GM19328 (cell line): ENCODE measurements around the gene PITPNM1.
"Not testable (repeated sequence)": the region's sequence is repeated elsewhere in the genome, so short reads cannot be mapped to it uniquely, and the experiment has no call there.

Source experiments
- ATAC-seq: cut with Tn5 transposase; IDR thresholded peaks from one replicate; pipeline ENCODE4 v1.9.1; 2021; ENCODE audit warnings: mild to moderate bottlenecking, moderate library complexity; ENCODE audit not compliant: unreplicated experiment

The PITPNM1 gene

DNA sequence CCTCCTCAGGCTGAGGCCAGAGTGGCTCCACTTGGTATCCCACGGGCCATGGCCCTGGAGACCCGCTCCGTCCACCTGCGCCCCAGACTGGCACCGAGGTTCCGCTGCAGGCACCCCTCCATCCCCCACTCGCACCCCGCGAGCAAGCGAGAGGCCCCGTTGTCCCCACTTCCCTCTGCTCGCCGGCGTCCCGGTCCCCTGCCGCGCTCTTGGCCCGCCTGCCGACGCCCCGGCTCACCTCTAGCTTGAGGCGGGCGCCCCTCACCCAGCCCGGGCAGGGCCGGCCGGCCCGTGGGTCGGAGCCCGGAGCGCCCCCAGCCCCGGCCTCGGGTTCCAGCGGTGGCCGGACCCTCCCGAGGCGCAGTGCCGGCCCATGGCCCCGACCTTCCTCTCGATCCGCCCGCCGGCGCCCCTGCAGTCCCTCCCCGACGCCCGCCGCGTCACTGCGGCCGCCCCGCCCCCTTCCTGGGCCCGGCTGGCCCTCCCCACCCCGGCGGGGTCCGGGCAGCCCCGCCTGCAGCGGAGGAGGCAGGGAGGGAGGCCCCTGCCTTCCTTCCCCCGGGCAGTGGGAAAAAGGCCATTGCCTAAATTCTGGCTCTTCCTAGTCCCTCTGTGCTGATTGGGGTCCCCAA lies at the start of gene PITPNM1:
PITPNM1 (minus strand) TSS at position 414 of the 632 bp plus-strand sequence. CDS start 1,183 bp downstream, outside the sequence.
- no peak for ATAC-seq

- ATAC-seq: not testable (repeated sequence)
Measured at GRCh38 chr11:67551697-67552096, 46.5 kb upstream of the PITPNM1 start.

DNA sequence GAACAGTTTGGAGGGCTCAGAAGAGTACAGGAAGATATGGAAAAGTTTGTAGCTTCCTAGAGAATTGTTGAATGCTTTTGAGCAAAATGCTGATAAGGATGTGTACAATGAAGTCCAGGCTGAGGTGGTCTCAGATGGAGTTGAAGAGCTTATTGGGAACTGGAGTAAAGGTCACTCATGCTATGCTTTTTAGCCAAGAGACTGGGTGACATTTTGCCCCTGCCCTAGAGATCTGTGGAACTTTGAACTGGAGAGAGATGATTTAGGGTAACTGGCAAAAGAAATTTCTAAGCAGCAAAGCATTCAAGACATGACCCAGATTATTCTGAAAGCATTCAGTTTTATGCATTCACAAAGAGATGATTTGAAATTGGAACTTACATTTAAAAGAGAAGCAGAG lies 46.0 kb upstream of the PITPNM1 start:
- no peak for ATAC-seq

DNA sequence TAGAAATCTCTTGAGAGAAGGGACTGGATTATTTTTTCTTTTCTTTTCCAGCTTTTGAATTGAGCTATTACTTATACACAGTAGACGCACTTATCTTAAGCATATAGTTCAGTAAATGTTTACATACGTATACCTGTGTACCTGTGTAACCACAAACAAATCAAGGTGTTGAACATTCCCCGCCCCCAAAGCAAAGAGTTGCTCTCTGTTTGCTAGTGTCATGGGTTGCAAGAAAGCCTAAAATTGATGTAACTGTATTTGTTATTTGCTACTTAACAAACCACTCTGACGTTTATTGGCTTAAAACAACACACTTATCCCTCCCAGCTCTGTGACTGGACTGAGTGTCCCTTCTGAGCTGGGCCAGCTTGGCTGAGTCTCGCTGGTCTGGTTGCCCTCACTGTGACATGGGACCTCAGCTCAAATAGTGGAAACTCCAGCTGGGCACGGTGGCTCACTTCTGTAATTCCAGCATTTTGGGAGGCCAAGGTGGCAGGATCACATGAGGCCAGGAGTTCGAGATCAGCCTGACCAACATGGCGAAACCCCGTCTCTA lies 43.5 kb upstream of the PITPNM1 start:
- no peak for ATAC-seq

GRCh38 chr11:67548112-67548511 lies 42.9 kb upstream of the PITPNM1 start:
- ATAC-seq: not testable (repeated sequence)

GRCh38 chr11:67545280-67545679 lies 40.1 kb upstream of the PITPNM1 start:
- no peak for ATAC-seq

DNA sequence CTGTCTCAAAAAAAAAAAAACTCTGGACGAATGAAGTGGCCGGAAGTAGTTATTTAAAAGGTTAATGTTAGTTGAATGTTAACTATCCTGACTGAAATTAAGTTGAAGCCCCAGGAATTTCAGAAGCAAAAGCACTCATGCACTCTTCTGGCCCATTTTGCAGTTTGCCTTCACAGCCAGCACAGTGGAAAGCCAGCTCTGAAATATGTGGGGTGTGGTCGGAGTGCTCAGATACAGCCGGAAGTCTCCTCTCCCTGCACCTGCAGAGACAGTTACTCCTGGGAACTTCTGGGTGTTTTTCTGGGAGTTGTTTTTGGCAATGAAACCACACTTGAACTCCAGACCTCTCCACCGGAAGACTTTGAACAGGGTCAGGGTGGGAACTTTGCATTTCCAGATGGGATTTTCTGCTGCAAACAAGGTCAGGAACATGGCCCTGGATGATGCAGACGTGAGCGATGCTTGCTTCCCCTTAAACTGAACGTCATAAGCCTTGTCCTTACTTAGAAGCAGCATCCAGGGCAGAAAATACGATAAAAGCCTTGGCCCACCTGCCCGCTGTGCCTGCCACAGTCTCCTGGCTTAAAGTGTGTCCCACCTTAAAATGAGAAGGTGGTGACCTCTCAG lies 39.6 kb upstream of the PITPNM1 start:
- no peak for ATAC-seq

DNA sequence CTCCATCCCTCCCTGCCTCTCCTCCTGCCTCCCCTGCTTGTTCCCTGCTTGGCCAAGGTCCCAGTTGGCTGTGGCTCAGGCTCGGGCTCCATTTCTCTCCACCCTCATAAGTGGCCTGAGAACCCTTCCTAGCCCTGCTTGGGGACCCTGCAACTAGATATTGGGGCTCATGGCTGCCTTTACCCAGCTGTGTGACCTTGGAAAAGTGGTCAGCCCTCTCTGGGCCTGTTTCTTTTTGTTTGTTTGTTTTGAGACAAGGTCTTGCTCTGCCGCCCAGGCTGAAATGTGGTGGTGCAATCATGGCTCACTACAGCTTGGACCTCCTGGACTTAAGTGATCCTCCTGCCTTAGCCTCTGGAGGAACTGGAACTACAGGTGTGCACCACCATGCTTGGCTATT lies 38.4 kb upstream of the PITPNM1 start:
- no peak for ATAC-seq

DNA sequence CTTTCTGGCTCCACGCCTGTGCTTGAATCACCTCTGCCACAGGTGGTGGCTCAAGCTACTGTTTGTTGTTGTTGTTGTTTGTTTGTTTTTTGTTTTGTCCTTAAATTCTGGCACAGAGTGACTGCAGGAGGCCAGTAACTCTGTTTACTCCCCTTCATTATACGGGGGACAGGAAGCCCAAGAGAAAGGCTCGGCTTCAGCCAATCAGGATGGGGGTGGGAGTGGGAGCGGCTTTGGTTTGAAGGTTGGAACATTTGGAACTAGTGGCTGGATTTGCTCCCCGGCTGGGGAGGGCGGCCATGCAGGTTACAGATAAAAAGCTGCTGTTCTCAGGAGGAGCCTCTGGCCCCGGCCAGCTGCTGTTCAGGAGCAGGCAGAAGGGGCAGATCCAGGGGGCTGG lies 37.8 kb upstream of the PITPNM1 start:
- no peak for ATAC-seq

GRCh38 chr11:67542169-67542568 lies 37.0 kb upstream of the PITPNM1 start:
- ATAC-seq: no peak

DNA sequence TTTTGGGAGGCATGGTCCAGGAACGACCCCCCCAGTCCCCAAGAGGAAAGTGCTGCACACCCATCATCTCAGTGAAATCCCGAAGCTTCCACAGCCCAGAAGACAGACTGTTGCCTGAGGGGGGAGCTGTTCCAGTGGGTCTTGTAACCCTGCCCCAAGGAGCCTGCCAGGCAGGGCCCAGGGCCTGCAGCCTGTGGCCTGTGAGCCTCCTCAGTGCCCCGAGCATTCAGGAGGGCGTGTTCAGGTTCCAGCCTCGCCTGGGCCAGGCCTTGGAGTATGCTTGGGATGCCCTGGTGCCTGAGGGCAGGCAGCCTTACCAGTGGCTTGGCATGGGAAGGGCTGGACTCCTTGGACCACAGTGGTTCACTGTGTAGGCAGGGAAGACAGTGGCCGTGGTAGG lies 36.0 kb upstream of the PITPNM1 start:
- no peak for ATAC-seq

- no peak for ATAC-seq
Measured at GRCh38 chr11:67539550-67539949, 34.4 kb upstream of the PITPNM1 start.

GRCh38 chr11:67538823-67539505 lies 33.8 kb upstream of the PITPNM1 start:
- no peak for ATAC-seq

GRCh38 chr11:67538306-67538705 lies 33.1 kb upstream of the PITPNM1 start:
- no peak for ATAC-seq

DNA sequence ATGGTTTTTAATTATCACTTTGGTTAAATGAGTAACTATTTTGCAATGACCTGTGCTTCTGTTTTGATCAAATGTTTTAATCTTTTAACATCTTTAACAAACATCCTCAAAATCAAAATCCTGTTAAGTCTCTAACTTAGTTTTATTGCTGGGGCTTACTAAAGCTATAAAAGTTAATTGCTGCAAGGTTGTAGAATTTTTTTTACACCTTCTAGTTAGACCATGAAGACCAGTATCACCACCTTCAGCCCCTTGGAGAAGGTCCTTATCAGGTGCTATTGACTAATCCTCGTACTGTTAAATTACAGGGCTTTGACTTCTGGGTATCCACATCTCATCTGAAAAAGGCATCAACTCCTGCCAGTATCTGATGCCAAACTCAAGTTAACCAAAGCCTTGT lies 30.4 kb upstream of the PITPNM1 start:
- no peak for ATAC-seq

GRCh38 chr11:67534070-67534679 lies 29.0 kb upstream of the PITPNM1 start:
- ATAC-seq: no peak

GRCh38 chr11:67532889-67533288 lies 27.7 kb upstream of the PITPNM1 start:
- ATAC-seq: no peak

DNA sequence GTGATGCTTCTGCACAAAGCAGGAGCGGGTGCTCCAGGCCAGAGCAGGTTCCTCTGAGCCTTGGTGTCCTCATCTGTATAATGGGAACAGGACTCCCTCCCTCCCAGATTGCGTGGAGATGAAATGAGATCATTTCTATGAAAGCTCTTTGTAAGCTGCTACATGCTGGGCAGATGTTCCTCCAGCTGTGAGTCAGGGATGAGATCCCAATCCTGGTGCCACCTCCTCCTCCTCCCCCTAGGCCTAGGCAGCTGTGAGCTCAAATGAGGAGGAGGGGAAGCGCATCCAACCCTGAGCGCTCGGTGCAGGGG lies 25.1 kb upstream of the PITPNM1 start:
- ATAC-seq: no peak

GRCh38 chr11:67528376-67528775 lies 23.2 kb upstream of the PITPNM1 start:
- no peak for ATAC-seq

GRCh38 chr11:67525275-67525976 lies 20.3 kb upstream of the PITPNM1 start:
- ATAC-seq: no peak

DNA sequence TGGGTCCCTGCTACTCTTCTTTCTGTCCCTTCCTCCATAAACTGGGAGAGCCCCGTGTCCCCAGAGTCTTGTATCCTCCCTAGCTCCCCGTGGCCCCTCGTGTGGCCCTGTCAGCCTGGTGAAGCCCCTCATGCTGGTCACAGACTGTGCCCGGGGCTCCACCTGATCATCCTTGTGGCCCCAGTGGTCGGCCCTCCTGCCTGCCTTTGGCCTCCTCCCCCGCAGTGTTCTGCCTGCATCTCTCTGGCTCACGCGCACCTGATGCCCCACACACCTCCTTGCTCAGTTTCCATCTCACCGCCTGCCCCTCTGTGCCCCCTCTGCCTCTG lies 19.3 kb upstream of the PITPNM1 start:
- no peak for ATAC-seq
